K562 (cell line): ENCODE results near the gene LAMB3. TPM values are rescaled to one million over a fixed set of nuclear protein-coding genes. Genes with fewer than 3 reads are reported as not detected.

Experiments
- ATAC-seq: fragments of 200-7000 bp; cut with Tn5 transposase; 3 replicates; pipeline ENCODE4 v1.9.1; 2020; ENCODE audit warnings: moderate library complexity
- BruUV-seq: library from RNA; stranded (reverse); fragments of 400-500 nt; replicated peaks from 2 replicates; lab custom pipeline; 2021; lab: Mats Ljungman, UMichigan
- CTCF ChIA-PET: fragments of 300-600 bp; formaldehyde crosslinking; extraction: SDS; loops from one replicate; lab custom pipeline; 2021; ENCODE audit warnings: low intra/inter-chr PET ratio; lab: Yijun Ruan, JAX
- POLR2A ChIA-PET: fragments of 300-600, 350-650 bp; sonication (Branson Sonifier 250); formaldehyde crosslinking; extraction: SDS; loops from one replicate; lab custom pipeline; 2021; ENCODE audit warnings: antibody characterized with exemption, inconsistent platforms; lab: Yijun Ruan, JAX
- DNase-seq, 4 experiments: peaks; one replicate each; pipeline versions ENCODE4 v3.0.0 to v3.0.0-alpha.2; 2011 to 2018; ENCODE audit warnings: low spot score in 3 of 4, mixed read lengths in 3 of 4; ENCODE audit errors: extremely low read depth in 1 of 4
- FAIRE-seq: peaks from 2 replicates; lab custom pipeline; 2011; peaks lifted over from hg19 to GRCh38; lab: Jason Lieb, UNC
- H2AFZ ChIP-seq: 2 replicates; pipeline ENCODE4 v1.6.0; 2011; ENCODE audit warnings: low read depth, low read length, control low read depth, inconsistent platforms
- H3K27ac ChIP-seq: fragments of 200-600 bp; 3 replicates; pipeline ENCODE4 v1.8.0; 2011; ENCODE audit warnings: low read depth, mild to moderate bottlenecking, control low read depth, inconsistent platforms, low read length, moderate library complexity, mixed read lengths; ENCODE audit errors: extremely low read depth
- H3K27me3 ChIP-seq, 2 experiments: fragments of 300-600 bp in 1 of 2; 2 replicates in 1 of 2; 3 replicates in 1 of 2; pipeline versions ENCODE4 v1.6.0 to v1.8.0; 2011; ENCODE audit warnings: inconsistent platforms in 2 of 2, low read length in 2 of 2, mild to moderate bottlenecking in 1 of 2, mixed read lengths in 1 of 2, moderate library complexity in 1 of 2; ENCODE audit not compliant: control insufficient read depth in 2 of 2, insufficient read depth in 2 of 2
- H3K36me3 ChIP-seq: fragments of 300-600 bp; 3 replicates; pipeline ENCODE4 v1.8.0; 2011; ENCODE audit warnings: mild to moderate bottlenecking, low read length, inconsistent platforms; ENCODE audit not compliant: control insufficient read depth, insufficient read depth
- H3K4me1 ChIP-seq, 2 experiments: fragments of 200-600 bp in 1 of 2; replicated peaks in 1 of 2; 2 replicates in 1 of 2; 3 replicates in 1 of 2; pipeline versions ENCODE4 v1.5.1 to v1.8.0; 2011; ENCODE audit warnings: inconsistent platforms in 2 of 2, low read length in 2 of 2, mild to moderate bottlenecking in 1 of 2, mixed read lengths in 1 of 2, moderate library complexity in 1 of 2; ENCODE audit not compliant: control insufficient read depth in 2 of 2, insufficient read depth in 2 of 2
- H3K4me2 ChIP-seq: 2 replicates; pipeline ENCODE4 v1.6.1; 2011; ENCODE audit warnings: low read length, control low read depth, inconsistent platforms, mixed read lengths; ENCODE audit not compliant: insufficient read depth
- H3K4me3 ChIP-seq: fragments of 200-600 bp; sonication (generic), shearing (Covaris generic); 2 replicates; pipeline ENCODE4 v1.5.1; 2016; ENCODE audit warnings: control low read depth, inconsistent platforms
- H3K79me2 ChIP-seq: fragments of 200-600 bp; 3 replicates; pipeline ENCODE4 v1.8.0; 2011; ENCODE audit warnings: low read length, inconsistent platforms; ENCODE audit not compliant: control insufficient read depth, insufficient read depth
- H3K9ac ChIP-seq, 2 experiments: 2 replicates each; pipeline versions ENCODE4 v1.6.0 to v1.6.1; 2011; ENCODE audit warnings: low read depth in 2 of 2, low read length in 2 of 2, control low read depth in 1 of 2, inconsistent platforms in 1 of 2, mild to moderate bottlenecking in 1 of 2, mixed read lengths in 1 of 2; ENCODE audit not compliant: insufficient read depth in 1 of 2
- H3K9me1 ChIP-seq: one replicate; pipeline ENCODE4 v1.6.0; 2011; ENCODE audit warnings: inconsistent platforms, mild to moderate bottlenecking, low read length, moderate library complexity; ENCODE audit not compliant: control insufficient read depth, insufficient read depth
- H3K9me3 ChIP-seq: replicated peaks from 2 replicates; pipeline ENCODE4 v1.5.1; 2011; ENCODE audit warnings: low read depth, low read length, inconsistent platforms; ENCODE audit not compliant: control insufficient read depth, insufficient read depth
- H4K20me1 ChIP-seq: replicated peaks from 2 replicates; pipeline ENCODE4 v1.6.1; 2011; ENCODE audit warnings: low read length, inconsistent platforms, mixed read lengths; ENCODE audit not compliant: control insufficient read depth, insufficient read depth
- KLF10 ChIP-seq: fragments of 250-450 bp; sonication (Bioruptor Pico); IDR thresholded peaks from 2 replicates; pipeline ENCODE4 v1.6.1; 2021; ENCODE audit warnings: matching md5 sums
- MCM2 ChIP-seq: fragments of 450-650 bp; IDR thresholded peaks from 2 replicates; pipeline ENCODE4 v1.6.1; 2017; ENCODE audit warnings: low read depth, mild to moderate bottlenecking
- NFIX ChIP-seq: fragments of 250-450 bp; sonication (Bioruptor Pico); IDR thresholded peaks from 2 replicates; pipeline ENCODE4 v1.4.0; 2020; ENCODE audit warnings: low read depth, mild to moderate bottlenecking, moderate library complexity
- SAFB2 ChIP-seq: fragments of 200-400 bp; formaldehyde crosslinking; IDR thresholded peaks from 2 replicates; pipeline ENCODE4 v1.6.1; 2018; ENCODE audit warnings: borderline replicate concordance, low read length, low read depth, moderate library complexity; ENCODE audit not compliant: severe bottlenecking
- TEAD4 ChIP-seq, 2 experiments: sonication (generic) in 1 of 2; formaldehyde crosslinking in 1 of 2; IDR thresholded peaks; 2 replicates each; pipeline versions ENCODE4 v1.6.1 to v1.8.0; 2012 to 2022; ENCODE audit warnings: borderline replicate concordance in 1 of 2, inconsistent platforms in 1 of 2, low read length in 1 of 2, mild to moderate bottlenecking in 1 of 2, missing genetic modification reagents in 1 of 2
- ZNF239 ChIP-seq: fragments of 250-450 bp; sonication (Bioruptor Pico); IDR thresholded peaks from 2 replicates; pipeline ENCODE4 v1.4.0; 2020; ENCODE audit warnings: mild to moderate bottlenecking
- WGBS: fragments of 100-300 bp; shearing (Covaris generic); methylation state at CpG from one replicate; pipeline ENCODE4 v1.1.6; 2016; ENCODE audit warnings: low coverage, mixed read lengths; ENCODE audit not compliant: insufficient coverage; ENCODE audit errors: missing lambda C conversion rate; 5-methylcytosine and 5-hydroxymethylcytosine counted together
- in situ Hi-C: fragments of 300-500 bp; cut with MboI; formaldehyde crosslinking; loops from 4 replicates; pipeline ENCODE4 v1.15.0; 2018; ENCODE audit warnings: inconsistent platforms, mixed read lengths
- intact Hi-C: fragments of 100-400 bp; cut with micrococcal nuclease; formaldehyde crosslinking; loops from 2 replicates; pipeline ENCODE4 v1.14.2; 2022
- polyA plus RNA-seq, 8 experiments: library from polyadenylated mRNA; depleted of rRNA in 4 of 8; stranded (reverse) in 5 of 8; unstranded in 3 of 8; fragments of >200 nt; fragmentation: Nextera tagmentation in 2 of 8; fragmentation: Illumina TruSeq in 1 of 8; extraction: Ambion mirVana in 2 of 8; extraction: Trizol in 1 of 8; gene quantifications; 2 replicates each; pipeline versions ENCODE4 v1.2.1 to v1.2.3, GENCODE V29; 2011 to 2014; ENCODE audit warnings: inconsistent platforms in 1 of 8, missing spikeins in 1 of 8
- total RNA-seq, 7 experiments: library from RNA; depleted of rRNA in 6 of 7; stranded (reverse); fragments of >200 nt in 6 of 7; fragmentation: Illumina TruSeq in 2 of 7; extraction: Trizol in 2 of 7; gene quantifications; 2 replicates each; pipeline versions ENCODE4 v1.2.1 to v1.2.3, GENCODE V29; 2011 to 2021; ENCODE audit warnings: low replicate concordance in 1 of 7
- TF ChIP-seq, protein P1 (sequence below): fragments of 250-450 bp; sonication (Bioruptor Pico); IDR thresholded peaks from 2 replicates; pipeline ENCODE4 v1.8.0; 2022; ENCODE audit warnings: moderate library complexity, mild to moderate bottlenecking, inconsistent platforms

LAMB3 gene
- total and polyA plus RNA-seq, 9 of the 15 experiments (the other 6 are each of a cell fraction or from before 2014, with no cell fraction given) = 0.08 to 1.3 (median 0.91) TPM

DNA sequence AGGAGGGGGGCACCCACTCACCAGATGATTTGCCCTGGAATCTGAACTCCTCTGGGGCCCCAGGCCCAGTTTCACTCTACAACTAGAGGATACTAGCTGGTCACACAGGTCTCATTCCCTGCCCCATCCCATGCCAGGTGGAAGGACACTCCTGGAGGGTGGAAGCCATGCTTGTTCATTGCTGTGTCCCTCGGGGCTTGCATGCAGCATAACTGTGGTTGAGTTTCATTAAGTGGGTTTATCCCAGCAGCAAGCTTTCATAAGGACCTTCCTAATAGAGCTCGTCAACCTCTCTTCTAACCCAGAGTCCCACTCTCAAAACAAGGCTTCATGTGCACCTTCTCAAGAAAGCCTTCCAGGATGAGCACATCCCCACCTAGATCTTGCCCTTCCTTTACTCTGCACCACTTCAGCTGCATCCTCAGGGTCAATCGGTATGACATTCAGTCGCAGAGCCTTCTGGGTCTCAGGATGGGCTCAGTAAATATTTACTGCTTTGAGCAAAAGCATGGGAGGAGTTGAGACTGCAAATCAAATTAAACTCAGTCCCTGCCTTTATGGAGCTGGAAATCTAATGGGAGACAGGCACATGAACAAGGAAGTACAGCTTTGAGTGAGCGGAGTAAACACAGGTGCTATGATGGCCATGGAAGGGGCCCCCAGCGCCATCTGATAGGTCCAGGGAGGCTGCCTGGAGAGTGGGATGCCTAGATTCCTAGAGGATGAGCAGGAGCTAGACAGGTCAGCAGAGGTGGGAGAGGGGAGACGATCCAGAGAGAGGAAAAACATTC, 32.3 kb downstream of the LAMB3 start:
- Histone ChIP-seq H3K9me1 (no peaks in the 10 kb centered on the region), H3K9ac (no peak overlapping the region), H3K4me1 (peaks cover 0 to 4% of the 10 kb centered on the region in 2 experiments; a peak in 1 of 5 replicates), H2AFZ (no peak overlapping the region), H3K27ac (no peak overlapping the region), H3K27me3 (peaks cover 46 to 90% of the 10 kb centered on the region in 2 experiments), H3K4me3 (no peak overlapping the region), H3K9me3 (no peaks in the 10 kb centered on the region), H3K36me3 (no peaks in the 10 kb centered on the region), H3K4me2 (no peak overlapping the region), H4K20me1 (peaks cover 6% of the 10 kb centered on the region; the same call in 1 of the 2 replicates), H3K79me2 (no peaks in the 10 kb centered on the region)
- ChIA-PET POLR2A (interaction anchor here (0.7 to 1.4 kb wide), 2 partner anchors 10 to 11 kb away, joined by 3 to 5 read pairs; no protein-coding TSS in a partner anchor), CTCF (no interaction called here)
- DNase-seq (no peak), ATAC-seq (no peak), FAIRE-seq (no peak)
- 3% methylated on average over 7 of the region's 7 CpGs for WGBS
- intact Hi-C loops = no loop called here
- in situ Hi-C loops = no loop called here
- BruUV-seq = no TSS peak
- TF ChIP-seq ZNF239 (CRISPR knock-in tag) (no peak), KLF10 (CRISPR knock-in tag) (no peak), SAFB2 (no peak), MCM2 (no peak), TEAD4 (IDR thresholded peaks at IDR 0.05; ENCODE audit: low read length) (no peak), TEAD4 (CRISPR knock-in tag; IDR thresholded peaks at IDR 0.05; ENCODE audit: borderline replicate concordance) (no peak), NFIX (CRISPR knock-in tag) (no peak)
- TF ChIP-seq, protein P1, sequence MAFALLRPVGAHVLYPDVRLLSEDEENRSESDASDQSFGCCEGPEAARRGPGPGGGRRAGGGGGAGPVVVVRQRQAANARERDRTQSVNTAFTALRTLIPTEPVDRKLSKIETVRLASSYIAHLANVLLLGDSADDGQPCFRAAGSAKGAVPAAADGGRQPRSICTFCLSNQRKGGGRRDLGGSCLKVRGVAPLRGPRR (CRISPR knock-in tag) = no peak
